Thyroid gland (tissue), 4 donors: Measurements from ENCODE around the gene BAIAP3.

Experiments
- POLR2A ChIP-seq, 2 donors: fragments of 450-650 bp; IDR thresholded peaks; one replicate each; pipeline ENCODE4 v1.6.1; 2017; ENCODE audit warnings: antibody characterized with exemption in 2 of 2, mild to moderate bottlenecking in 2 of 2, moderate library complexity in 1 of 2
- TF ChIP-seq, protein P1 (sequence below), 6 experiments: fragments of 200-600 bp in 3 of 6; fragments of 450-650 bp in 3 of 6; sonication (generic) in 3 of 6; IDR thresholded peaks; one replicate each; pipeline ENCODE4 v1.5.1; 2016 to 2019; ENCODE audit warnings: antibody characterized with exemption in 6 of 6, mild to moderate bottlenecking in 2 of 6, inconsistent platforms in 1 of 6, moderate library complexity in 1 of 6

DNA sequence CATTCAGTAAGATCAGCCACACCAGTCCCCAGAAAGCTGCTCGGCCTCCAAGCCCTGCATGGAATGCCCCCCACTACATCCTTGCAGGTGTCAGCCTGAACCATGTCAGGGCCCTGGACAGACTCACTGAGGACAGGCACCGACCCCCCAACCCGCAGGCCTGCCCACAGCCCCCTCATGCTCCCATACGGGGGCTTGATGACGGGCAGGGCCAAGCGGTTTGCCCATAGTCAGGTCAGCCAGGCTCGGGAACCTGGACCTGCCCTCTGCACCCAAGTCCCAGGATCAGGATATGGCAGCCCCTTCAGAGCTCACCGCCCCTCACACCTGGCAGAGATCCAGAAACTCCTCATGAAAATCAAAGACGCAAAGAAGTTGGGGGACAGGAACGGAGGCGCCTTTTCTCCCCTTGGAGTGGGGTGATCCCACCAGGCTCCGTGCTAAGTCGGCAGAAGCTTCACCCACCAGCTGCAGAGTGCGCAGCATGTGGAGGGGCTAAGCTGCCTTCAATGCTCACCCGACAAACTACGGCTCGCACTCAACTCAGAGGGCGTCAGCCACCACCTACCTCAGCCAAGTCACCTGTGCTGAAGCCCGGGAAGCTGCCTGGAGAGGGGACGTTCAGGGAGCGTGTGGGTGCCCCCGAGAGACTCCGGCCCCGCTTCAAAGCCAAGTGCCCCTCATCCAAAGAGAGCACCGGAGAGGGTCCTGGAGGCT, 44.8 kb downstream of the BAIAP3 start:
- no peak for TF ChIP-seq POLR2A (IDR thresholded peaks at IDR 0.05)
- TF ChIP-seq, protein P1, sequence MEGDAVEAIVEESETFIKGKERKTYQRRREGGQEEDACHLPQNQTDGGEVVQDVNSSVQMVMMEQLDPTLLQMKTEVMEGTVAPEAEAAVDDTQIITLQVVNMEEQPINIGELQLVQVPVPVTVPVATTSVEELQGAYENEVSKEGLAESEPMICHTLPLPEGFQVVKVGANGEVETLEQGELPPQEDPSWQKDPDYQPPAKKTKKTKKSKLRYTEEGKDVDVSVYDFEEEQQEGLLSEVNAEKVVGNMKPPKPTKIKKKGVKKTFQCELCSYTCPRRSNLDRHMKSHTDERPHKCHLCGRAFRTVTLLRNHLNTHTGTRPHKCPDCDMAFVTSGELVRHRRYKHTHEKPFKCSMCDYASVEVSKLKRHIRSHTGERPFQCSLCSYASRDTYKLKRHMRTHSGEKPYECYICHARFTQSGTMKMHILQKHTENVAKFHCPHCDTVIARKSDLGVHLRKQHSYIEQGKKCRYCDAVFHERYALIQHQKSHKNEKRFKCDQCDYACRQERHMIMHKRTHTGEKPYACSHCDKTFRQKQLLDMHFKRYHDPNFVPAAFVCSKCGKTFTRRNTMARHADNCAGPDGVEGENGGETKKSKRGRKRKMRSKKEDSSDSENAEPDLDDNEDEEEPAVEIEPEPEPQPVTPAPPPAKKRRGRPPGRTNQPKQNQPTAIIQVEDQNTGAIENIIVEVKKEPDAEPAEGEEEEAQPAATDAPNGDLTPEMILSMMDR (IDR thresholded peaks at IDR 0.05): no peak
